DMS114 treated with DMSO at 0.1 percent for 48 hours (cell line): ENCODE measurements around the gene TEX48.
A peak's percentile ranks its signal among the peaks of the same experiment; 100 is the strongest.

Experiments
- DNase-seq: peaks from one replicate; lab custom pipeline; 2025; ENCODE audit not compliant: unreplicated experiment; lab: John Stamatoyannopoulos, UW

The TEX48 gene, protein sequence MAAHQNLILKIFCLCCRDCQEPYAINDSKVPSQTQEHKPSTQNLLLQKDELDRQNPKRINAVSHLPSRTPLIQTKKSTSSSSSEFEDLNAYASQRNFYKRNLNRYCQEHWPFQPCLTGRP

DNA sequence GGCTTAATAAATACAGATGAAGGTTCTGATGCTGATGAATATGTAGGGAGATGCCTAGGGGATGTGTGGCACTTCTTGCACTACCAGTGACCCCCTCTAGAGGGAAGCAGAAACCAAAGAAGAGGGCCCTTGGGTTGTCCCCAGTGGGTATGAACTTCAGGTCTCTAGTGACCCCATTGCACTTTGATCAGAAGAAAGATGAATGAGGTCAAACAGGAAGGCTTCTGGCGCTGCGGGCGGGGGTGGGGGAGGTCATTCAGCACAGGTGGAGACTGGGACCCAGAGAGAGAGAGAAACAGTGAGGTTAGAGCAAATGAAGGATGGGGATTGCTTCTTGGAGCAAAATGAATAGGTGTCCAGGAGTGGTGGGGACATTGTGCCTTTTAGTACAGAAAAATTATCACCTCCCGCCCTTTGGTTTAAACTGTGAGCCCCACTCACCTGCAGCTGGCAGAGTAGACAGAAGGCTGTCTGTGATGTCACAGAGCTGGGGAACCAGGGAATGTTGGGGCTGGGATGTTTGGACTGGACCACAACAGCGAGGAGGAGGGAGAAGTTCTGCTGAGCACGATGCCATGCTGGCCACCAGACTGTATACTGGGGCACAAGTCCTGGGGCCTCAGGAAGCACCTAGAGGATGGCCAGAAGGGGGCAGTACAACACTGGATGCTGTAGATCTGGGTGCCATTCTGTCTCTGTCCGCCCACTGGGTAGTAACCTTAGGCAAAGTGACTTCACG, at the start of gene TEX48:
Gene TEX48 (minus strand): TSS at position 599 of the 739 bp plus-strand sequence. CDS start 10,469 bp downstream, outside the sequence.
- peak; percentile 21 for DNase-seq

GRCh38 chr9:114731701-114732100, 49.7 kb upstream of the TEX48 start:
- DNase-seq: no peak

GRCh38 chr9:114729706-114730105, 47.7 kb upstream of the TEX48 start:
- no peak for DNase-seq

DNA sequence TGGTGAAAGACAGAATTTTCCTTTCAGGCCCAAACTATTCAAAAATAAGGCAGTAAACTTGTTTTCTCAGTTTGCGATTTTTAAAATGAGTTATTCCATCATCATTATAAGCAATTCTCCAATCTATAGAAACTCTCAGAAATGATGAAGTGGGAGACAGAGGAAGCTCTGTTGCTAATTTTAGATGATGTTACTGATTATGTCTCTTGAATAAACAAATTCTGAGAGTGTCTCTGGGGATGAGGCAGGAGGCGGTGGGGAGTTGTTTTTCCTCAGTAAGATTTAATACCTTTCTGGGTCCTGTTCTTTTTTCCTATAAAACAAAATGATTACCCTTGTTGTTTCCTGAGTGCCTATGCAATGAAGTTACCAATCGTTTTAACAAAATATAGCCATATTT, 43.9 kb upstream of the TEX48 start:
- no peak for DNase-seq

GRCh38 chr9:114724744-114725143, 42.8 kb upstream of the TEX48 start:
- DNase-seq: no peak

- no peak for DNase-seq
Observed at GRCh38 chr9:114723931-114724330, 41.9 kb upstream of the TEX48 start.

GRCh38 chr9:114722937-114723620, 41.1 kb upstream of the TEX48 start:
- no peak for DNase-seq

DNA sequence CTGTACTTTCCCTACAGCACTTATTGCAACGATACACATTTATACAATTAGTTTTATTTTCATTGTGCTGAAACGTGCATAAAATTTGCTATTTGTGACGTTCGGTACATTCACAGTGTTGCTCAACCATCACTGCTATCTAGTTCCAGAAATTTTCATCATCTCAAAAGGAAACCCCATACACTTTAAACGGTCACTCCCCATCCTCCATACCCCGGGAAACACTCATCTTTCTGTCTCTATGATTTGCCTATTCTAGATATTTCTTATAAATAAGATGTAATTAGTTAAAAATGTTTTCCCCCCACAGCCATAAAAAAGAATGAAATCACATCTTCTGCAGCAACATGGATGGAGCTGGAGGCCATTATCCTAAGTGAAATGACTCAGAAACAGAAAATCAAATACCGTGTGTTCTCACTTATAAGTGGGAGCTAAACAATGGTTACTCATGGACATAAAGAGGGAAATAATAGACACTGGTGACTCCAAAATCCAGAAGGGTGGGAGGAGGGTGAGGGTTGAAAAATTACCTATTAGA, 40.2 kb upstream of the TEX48 start:
- DNase-seq: no peak

DNA sequence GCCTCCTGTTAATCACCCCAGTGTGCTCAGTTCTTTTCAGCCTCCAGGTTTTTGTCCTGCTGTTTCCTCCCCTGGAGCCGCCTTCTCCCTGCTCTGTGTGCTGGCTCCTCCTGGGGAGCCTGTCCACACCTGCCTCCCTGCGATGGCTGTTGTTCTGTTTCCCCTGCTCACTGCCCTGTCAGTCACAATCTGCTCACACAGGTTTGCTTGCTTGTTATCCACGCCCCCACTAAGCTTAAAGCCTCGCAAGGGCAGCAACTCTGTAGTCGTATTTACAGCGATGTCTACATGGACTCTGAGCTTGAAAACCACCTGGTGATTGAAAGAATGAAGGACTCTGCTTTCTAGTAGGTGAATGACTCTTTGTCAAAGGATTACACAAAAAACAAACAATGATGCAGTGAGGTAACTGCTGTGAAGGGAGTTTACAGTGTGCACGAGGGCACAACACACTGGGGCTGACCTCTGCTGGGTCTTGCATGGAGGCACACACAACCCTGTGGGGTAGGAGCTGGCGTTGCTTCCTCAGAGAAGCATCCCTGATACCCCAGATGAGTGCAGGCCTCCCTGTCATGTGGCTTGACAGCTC, 39.6 kb upstream of the TEX48 start:
- no peak for DNase-seq

- no peak for DNase-seq
Observed at GRCh38 chr9:114720086-114720676, 38.2 kb upstream of the TEX48 start.

DNA sequence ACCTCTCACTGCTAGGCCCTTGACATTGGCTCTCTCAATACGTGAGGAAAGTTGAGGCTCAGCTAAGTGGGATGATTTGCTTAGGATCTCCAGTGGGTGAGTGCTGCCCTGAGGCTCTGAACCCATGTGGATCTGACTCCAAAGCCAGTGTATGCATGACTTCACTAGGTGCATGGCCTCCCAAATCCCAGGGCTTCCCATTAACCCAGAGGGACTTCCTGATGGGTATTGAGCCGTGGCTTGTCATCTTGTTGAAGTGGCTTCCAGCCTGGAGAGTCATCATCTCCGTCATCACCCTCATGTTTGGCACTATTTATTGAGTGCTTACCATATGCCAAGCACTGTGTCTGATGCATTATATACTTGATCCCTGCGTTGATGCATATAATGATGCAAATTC, 37.3 kb upstream of the TEX48 start:
- DNase-seq: no peak

DNA sequence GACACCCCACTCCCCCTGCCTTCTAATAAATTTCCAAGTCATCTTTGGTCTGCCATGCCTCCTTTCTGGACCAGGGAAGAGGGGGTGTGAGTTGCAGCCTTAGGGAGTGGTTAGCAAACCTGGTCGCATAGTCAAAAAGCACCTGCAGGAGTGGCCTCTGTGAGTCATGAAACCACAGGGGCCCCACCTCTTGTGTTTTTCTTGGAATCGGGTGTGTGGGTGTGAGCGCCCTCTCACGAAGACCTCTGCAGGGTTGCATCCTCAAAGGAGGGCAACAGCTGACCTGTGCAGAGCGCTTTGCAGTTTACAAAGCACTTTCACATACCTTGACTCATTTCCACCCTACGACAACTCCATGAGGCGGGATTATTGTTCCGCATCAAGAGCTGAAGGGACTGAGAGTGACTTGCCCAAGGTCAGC, 36.8 kb upstream of the TEX48 start:
- DNase-seq: no peak

DNA sequence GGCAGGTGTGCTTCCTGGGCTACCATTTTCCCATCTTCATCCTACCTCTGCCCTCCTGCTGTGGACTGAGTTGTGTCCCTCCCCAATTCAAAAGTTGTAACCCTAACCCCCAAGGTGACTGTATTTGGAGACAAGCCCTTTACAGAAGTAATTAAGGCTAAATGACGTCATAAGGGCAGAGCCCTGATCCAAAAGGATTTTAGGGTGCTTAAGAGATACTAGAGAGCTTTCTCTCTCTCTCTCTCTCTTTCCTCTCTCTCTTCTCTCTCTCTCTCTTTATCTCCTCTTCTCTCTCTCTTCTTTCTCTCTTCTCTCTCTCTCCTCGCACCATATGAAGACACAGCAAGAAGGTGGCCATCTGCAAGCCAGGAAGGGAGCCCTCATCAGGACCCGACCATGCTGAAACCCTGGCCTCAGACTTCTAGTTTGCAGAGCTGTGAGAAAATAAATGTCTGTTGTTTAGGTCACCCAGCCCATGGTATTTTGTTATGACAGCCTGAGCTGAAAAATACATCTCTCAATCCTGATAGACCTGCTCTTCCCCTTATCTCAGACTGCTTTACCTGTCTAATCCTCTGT, 36.0 kb upstream of the TEX48 start:
- no peak for DNase-seq

- DNase-seq: no peak
Observed at GRCh38 chr9:114709636-114710035, 27.6 kb upstream of the TEX48 start.

DNA sequence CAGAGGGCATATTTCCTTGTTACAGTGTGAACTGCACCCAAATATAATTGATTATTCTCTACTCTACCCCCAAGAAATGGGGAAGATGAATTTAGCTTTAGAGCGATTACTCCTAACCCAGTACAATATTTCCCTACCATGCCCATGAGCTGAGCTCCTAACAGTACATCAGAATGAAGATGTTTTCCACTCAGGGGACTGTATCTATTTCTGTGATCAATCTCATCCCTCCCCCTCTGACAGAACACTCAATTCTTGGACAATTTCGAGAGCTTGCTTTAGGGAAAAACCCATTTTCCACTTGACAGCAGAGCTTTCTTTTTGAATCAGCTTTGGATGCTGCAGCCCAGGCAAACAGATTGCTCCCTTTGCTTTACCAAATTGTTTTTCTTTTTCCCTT, 24.7 kb upstream of the TEX48 start:
- DNase-seq: no peak

DNA sequence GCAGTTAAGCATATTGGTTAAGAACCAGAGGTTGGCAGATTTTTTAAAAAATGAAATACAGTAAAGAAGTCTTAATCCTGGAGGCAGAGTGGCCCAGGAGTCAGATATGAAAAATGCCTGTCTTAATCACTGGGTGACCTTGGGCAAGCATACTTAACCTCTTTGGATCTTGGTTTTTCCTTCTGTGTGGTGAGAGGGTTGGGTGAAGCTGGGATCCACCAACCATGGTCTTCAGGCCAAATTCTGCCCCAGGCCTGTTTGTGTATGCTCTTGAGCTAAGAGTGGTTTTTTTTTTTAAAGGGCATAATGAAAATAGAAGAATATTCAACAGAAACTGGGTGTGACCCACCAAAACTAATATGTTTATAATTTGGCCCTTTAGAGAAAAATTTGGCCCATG, 20.0 kb upstream of the TEX48 start:
- DNase-seq: no peak

- no peak for DNase-seq
Observed at GRCh38 chr9:114697951-114698351, 16.0 kb upstream of the TEX48 start.

DNA sequence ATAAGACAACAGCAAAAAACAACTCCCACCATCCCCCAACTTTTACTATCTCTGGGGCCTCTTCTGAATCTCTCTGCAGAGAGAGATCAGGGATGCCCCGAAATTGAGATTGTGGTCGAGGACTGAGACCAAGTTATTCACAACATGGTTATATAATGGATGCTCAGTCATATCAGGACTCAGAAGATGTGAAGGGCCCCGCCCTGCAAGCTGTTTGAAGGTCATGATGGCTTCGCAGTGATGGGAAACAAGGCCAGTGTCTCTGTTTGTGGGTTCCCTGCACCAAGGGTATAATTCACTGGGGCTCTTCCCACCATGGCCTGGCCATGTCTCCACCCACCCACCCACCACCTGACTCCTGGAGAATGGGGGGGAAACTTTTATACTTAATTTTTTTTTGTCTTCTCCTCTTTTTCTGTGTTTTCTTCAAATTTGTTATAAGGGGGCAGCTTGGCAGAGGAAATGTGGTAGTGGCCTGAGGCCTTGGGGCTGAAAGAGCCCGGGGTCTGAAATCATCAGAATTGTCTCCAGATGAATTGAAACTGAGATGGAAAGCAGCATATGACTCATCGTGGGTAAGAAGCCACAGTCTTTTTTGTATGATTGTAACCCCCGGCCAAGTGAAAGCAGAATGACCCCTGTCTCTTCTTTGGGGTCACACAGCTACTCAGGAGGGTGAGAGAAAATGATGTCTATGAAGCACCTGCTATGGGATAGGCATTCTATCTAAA, 15.0 kb upstream of the TEX48 start:
- DNase-seq: no peak

- DNase-seq: no peak
Observed at GRCh38 chr9:114695948-114696347, 14.0 kb upstream of the TEX48 start.

GRCh38 chr9:114694719-114695269, 12.8 kb upstream of the TEX48 start:
- DNase-seq: no peak
